ENCODE data around the gene PTGDS. TPM values are rescaled to one million over a fixed set of nuclear protein-coding genes. Genes with fewer than 3 reads are reported as not detected.

Gene PTGDS
- total RNA-seq, result not detected

DNA sequence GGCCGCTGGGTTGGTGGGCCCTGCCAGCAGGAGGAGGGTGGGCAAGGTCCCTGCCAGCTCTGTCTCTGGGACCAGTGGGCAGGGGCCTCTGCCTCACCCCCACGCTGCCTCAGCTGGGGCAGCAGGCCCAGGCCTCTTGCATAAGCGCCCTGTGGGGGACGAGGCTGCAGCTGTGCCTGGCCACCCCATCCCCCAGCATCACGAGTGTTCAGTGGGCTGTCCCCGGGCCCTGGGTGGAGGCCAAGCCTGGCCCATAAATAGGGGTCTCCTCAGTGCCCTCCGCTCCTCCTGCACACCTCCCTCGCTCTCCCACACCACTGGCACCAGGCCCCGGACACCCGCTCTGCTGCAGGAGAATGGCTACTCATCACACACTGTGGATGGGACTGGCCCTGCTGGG, at the start of gene PTGDS:
Gene PTGDS, plus strand, starts transcription at position 282 of the 400 bp plus-strand sequence. Its CDS starts 75 bp downstream, at position 357.
- DNase-seq (ENCODE audit: low read depth in 2 of 3, low spot score in 2 of 3), result no peak

DNA sequence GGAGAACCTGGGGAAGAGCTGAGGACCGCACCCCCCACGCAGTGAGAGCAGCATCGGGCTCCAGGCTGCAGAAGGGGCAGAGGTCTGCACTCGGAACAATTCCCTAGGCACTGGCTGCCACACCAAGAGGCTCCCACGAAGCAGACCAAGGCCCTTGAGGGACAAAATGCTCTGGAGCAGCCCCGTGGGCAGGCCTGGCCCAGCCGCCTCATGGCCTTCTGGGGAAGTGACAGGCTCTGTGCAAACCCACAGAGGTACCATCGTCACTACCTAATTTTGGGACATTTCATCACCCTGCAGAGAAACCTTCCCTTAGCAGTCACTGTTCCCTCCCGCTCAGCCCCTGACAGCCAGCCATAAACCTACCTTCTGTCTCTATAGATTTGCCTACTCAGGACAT, 48.7 kb upstream of the PTGDS start:
- no peak for DNase-seq (ENCODE audit: low read depth in 2 of 3, low spot score in 2 of 3)

DNA sequence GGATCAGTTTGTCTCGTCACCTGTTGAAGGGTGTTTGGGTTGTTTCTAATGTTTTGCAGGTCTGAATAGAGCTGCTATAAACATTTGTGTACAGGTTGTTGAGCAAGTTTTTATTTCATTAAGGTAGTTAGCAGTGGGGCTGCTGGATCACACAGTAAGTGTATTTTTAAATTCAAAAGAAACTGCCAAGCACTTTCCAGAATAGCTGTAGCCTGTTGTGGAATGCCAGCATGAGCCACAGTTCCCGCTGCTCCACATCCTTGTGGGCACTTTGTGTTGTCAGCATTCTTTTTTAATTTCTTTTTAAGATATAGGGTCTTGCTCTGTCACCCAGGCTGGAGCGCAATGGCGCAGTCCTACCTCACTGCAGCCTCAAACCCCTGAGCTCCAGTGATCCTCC, 47.3 kb upstream of the PTGDS start:
- no peak for DNase-seq (ENCODE audit: low read depth in 2 of 3, low spot score in 2 of 3)

DNA sequence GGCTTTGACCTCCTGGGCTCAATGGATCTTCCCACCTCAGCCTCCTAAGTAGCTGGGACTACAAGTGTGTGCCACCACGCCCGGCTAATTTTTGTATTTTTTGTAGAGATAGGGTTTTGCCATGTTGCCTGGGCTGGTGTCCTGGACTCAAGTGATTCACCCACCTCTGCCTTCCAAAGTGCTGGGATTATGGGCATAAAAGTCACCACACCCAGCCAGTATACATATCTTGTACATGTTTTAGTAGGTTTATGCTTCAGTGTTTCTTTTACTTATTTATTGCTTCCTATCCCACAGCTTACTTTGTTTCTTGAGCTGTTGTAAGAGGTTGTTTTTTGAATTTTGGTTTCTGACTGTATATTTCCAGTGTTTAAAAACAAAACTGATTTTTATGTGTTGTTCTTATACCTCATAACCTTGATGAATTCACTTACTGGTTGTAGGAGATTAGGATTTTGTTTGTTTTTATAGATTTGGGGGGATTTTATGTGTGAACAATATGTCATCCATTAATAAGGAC, 45.6 kb upstream of the PTGDS start:
- no peak for DNase-seq (ENCODE audit: low read depth in 2 of 3, low spot score in 2 of 3)

DNA sequence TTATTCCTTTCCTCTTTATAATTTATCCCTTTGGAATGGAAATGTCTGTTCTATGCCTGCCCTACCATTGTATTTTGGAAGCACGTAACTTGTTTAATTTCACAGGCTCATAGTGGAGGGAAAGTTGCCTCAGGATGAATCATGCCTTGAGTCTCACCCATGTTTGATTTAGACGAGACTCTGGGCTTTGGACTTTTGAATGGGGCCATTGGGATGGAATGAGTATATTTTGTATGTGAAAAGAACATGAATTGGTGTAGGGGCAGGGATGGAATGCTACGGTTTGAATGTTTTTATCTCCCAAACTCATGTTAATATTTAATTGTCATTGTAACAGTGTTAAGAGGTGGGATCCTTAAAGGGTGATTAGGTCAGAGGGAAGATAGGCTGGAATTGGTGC, 43.0 kb upstream of the PTGDS start:
- DNase-seq (ENCODE audit: low read depth in 2 of 3, low spot score in 2 of 3), result no peak

DNA sequence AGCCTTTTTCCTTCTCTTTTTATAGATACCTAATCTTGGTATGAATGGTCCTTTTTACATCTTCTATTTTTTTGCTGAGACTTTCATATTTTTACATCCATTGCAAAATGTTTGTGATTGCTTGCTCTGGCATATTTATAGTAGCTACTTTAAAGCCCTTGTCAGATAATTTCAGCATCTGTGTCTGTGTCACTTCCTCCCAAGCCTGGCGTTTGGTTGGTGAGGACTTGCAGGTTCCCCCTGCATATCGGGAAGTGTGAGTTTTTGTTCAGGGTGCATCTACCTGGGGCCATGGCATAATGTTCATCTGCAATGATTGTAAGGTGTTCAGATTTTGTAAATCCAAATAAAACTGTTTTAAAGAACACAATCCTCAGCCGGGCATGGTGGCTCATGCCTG, 41.7 kb upstream of the PTGDS start:
- DNase-seq (ENCODE audit: low read depth in 2 of 3, low spot score in 2 of 3), result no peak

DNA sequence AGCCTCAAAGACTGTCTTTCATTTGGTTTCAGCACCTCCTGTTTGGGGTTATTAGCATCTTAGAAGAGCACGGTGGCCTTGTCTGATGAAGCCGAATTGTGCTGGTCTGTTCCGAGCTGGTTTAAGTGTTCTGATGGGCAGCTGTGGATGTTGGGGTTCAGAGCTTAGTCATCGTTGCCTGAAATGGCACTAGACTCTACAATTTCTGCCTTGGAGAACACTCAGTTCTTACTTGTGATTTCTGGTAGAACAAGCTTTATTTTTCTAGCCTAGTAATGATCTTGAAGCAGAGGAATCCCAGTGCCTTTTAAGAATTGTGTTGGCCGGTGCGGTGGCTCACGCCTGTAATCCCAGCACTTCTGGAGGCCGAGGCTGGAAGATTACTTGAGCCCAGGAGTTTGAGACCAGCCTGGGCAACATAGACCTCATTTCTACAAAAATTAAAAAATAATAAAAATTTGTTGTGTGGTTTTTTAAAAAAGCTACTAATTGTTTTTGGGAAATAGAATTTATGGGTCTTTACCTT, 40.6 kb upstream of the PTGDS start:
- DNase-seq (ENCODE audit: low read depth in 2 of 3, low spot score in 2 of 3), result no peak

DNA sequence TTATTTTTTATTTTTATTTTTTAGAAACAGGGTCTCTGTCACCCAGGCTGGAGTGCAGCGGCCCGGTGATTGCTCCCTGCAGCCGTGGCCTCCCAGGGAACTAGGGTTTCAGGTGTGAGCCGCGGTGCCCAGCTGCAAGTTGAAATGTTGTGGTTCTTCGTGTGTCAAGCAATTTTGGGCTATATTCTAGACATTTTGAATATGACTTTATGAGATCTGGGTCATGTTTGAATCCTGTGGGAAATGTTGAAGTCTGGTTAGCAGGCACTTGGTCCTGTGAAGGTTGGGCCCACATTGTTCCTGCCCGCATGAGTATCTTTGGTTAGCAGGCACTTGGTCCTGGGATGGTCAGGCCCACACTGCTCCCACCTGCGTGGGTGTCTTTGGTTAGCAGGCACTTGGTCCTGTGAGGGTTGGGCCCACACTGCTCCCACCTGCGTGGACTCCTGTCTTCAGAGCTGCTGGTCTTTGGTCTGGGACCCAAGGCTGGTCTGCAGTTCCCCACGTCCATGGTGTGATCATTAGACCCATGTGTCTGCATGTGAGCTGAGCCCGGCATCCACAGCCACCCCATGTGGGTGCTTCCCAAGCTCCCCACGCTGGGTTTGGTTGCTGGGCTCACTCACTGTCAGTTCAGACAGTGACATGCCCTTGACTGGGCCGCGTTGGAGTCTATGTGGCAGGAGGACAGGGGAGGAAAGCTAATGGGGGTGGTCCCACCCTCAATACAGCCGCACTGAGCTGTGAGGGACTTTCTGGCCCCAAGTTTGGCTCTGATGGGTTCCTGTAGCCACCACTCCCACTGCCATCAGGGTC, 39.9 kb upstream of the PTGDS start:
- no peak for DNase-seq (ENCODE audit: low read depth in 2 of 3, low spot score in 2 of 3)

DNA sequence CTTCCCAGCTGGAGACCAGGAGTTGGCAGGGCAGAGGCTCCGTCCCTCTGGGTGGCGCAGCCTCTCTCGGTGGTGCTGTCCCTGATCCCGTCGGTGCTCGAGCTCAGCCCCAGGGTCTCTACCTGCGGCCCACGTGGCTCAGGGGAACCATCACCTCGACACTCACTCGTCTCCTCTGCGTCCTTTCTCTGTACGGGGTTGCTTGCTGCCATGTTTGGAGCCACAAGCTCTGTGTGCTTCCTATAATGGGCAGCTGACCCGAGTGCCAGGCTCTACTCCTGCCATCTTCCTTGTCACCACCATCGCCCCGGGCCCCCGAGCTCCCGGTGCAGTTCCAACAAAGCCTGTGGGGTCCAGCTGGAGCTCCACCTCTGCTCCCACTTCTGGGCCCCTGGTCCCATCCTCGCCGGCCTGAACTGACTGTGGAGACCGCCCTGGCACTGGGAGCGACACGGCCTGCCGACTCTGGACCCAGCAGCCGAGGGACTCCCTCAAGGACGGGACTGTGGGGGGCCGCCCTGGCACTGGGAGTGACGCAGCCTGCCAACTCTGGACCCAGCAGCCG, 37.8 kb upstream of the PTGDS start:
- no peak for DNase-seq (ENCODE audit: low read depth in 2 of 3, low spot score in 2 of 3)

DNA sequence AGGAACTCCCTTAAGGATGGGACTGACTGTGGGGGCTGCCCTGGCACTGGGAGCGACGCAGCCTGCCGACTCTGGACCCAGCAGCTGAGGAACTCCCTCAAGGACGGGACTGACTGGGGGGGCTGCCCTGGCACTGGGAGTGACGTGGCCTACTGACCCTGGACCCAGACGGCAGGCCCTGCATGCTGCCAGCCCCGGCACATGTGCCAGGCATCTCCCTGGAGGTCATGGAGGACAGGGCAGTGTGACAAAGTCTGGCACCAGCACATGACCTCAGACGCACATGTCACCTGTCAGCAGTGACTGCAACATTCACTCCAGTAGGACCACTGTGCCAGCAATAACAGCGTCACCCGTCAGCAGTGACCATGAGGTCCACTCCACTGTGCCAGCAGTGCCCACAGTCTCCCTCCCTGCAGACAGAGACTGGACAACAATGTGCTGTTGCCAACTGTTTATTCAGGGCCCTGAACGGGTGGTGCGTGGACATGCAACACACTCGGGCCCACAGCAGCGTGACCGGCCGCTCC, 37.2 kb upstream of the PTGDS start:
- no peak for DNase-seq (ENCODE audit: low read depth in 2 of 3, low spot score in 2 of 3)

DNA sequence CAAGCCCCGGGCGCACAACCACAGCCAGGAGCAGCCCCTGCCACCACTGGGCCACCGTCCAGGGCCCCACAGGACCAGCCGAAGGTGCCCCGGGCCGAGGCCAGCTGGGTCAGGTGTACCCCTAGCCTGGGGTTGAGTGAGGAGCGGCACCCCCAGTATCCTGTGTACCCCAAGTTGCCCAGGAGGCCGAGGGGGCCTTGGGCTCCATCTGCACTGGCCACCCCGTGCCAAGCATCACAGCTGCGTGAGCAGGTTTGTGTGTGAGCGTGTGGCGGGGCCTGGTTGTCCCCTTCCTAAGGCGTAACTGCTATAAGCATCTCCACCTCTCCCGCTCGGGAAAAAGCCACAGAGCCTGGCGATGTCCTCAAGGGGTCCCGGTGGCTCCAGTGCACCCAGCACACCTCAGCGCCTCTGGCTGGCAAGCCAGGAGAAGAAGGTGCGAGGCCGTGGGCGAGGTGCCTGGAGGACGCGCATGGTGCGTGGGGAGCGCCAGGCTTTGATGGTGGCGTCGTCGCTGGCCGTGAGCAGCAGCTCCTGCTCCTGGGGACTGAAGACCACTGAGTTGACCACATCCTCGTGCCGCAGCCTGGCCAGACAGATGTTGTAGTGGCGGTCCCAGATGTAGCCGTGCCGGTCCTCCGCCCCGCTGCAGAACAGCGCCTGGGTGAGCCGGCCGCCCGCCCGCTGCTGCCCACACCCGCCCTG, 36.6 kb upstream of the PTGDS start:
- no peak for DNase-seq (ENCODE audit: low read depth in 2 of 3, low spot score in 2 of 3)

DNA sequence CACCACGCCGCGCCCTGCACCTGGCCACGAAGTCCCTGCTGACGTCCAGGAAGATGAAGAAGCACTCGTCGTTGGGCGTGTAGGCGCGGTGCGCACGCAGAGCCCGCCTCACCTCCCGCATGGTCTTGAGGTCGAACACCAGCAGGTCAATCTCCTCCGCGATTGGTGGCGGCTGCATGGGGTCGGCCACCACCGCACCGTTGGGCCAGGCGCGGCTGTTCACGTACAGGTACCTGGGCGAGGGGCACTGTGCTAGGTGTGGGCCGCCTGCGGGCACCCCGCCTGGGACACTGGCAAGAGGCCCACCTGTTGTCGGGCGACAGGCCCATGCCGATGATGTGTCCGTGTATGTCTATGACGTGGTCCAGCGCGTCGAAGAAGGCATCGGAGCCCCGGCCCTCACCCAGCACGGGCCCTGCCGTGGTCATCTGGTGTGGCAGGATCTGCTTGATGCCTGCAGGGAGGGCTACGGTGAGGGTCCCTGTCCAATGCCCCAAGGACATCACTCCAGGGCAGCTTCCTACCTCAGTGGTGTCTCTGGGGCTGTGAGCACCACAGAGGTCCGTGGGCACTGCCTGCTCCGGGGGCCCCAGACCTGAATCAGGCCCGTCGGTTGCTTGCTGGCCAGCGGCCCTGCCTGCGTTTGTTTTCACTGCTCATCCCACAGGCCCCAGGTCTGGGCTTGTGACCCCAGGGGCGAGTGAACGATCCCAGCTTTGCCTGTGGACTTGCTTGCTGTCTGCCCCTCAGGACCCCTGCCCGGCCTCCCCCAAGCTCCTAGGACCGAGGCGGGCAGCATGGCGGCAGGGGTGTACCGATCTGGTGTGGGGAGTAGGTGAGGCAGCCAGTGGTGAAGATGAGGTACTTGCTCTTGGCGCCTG, 35.8 kb upstream of the PTGDS start:
- DNase-seq (ENCODE audit: low read depth in 2 of 3, low spot score in 2 of 3), result no peak

DNA sequence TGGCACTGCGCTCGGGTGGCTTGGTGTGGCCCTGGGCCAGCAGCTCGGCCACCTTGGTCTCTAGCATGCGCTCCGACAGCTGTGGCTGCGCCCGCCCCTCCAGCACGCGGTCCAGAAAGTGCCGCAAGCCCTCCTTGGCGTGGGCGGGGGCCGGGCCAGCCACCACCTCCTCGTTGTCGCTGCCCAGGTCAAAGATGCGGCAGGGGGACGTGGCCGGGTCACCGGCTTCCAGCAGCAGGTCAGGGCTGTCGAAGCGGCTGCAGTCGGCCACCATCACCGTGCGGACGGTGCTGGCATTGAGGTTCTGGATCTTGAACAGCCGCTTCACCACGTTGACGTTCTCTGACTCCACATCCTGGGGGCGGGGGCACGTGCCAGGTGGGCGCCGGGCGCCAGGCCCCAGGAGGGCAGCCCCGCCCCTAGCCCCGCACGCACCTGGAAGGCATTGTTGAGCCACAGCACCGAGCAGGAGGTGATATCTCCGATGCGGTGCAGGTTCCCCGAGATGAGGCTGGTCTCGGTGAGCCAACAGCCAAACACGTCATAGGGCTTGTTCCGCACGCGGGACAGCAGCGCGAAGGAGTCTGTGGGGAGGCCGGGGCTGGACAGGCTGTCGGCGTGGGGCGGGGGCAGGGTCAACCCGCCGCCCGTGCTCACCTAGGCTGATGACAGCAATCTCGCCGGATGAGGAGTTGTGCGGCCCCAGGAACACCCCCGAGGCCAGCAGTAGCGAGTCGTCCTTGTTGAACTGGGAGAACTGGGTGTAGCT, 35.0 kb upstream of the PTGDS start:
- DNase-seq (ENCODE audit: low read depth in 2 of 3, low spot score in 2 of 3), result no peak

DNA sequence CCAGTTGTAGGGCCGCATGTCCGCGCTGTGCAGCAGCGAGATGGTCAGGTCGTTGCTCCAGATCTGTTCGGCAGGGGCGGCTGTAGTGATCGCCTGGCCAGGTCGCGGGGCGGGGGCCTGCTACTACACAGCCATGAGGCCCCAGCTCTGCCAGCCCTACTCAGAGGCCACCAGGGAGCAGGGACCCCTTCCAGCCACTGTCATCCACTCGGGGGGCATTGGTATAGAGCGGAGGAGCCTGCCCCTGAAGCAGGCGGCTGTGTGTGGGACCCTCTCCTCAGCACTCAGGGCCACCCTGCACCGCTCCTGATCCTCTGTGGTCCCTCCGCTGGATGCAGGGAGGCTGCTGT, 34.4 kb upstream of the PTGDS start:
- no peak for DNase-seq (ENCODE audit: low read depth in 2 of 3, low spot score in 2 of 3)

DNA sequence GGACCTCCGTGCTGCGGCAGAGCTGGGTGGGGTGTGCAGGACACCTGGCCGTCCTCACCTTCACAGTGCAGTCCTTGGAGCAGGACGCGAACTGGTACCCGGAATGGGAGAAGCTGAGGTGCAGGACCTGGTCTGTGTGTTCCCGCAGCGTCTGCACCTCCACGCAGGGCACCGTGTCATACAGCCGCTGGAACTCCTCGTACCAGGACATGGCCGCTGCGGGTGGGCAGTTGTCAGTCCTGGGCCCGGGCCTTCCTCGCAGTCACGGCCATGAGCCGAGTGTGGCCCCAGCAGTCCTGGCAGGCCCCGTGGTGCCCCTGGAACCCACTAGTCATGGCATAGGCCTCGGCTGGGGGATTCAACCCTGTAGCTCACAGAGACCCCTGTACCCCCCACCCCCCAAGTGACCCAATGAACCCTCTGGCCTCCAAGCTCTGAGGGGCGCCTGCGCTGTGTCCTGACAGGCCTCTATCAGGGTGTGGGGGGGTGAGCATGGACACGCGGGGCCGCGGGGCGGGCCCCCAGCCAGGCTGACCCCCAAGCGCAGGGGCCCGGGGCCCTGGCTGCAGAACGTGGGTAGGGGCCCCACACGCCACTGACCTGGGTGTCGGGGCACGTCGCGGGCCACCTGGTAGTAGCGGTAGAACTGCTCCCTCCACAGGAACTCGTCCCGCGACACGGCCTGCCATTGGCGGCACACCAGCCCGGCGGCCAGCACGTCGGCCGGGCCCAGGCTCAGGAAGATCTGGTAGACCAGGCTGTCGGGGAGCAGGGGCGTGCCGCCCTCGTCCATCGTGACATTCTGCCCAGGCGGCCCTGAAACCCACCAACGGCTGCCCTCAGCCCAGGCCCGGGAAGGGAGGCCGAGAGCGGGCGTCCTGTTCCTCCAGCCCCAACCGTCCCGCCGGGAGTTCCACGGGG, 33.8 kb upstream of the PTGDS start:
- no peak for DNase-seq (ENCODE audit: low read depth in 2 of 3, low spot score in 2 of 3)

DNA sequence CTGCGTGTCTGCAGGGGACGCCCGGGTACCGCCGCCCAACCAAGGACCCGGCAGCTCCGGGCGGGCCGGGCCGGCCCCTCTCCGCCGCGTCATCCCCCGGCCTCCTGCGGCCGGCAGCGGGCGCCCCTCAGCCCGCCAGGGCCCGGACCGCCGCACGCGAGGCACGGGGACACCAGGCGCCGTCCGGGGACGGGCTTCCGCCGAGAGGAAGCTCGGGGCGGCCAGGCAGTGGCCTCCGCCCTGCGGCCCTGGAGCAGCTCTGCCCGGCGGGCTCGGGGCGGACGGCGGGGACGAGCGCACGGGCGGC, 33.1 kb upstream of the PTGDS start:
- DNase-seq (ENCODE audit: low read depth in 2 of 3, low spot score in 2 of 3), result peak; percentile 26 to 75 (median 58)

DNA sequence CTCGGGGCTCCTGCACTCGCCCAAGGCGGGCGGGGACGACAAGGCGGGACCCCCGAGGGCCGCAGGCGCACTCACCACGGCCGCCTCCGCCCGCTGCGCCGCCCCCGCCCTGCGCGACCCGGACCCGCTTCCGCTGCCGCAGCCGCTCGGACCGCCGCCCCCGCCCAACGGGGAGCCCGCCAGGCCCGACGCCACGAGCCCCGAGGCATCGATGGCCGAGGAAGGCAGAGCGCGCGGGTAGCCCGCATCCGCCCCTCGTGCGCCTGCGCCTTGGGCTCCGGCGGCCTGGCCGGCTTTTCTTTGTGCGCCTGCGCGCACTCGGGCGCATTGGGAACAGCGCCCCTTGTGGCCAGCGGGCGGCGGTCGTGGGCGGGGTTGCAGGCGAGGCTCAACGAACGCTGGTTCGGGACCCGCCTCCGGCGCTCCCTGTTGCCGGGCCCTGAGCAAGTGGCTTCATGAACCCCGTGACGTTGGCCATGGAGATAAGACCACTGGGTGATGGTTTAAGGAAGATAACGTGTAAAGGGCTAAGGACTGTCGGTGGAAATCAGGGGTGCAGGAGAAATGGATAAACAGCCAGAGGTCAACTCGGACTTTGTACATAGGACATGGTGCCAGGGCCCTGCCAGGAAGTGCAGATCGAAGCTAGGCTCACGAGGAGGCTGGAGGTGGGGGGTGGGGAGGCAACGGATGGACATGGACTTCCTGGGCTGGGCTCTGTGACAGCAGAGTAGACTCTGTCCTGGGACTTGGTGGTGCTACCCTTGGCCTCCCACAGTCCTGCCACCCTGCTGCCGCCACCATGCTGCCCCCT, 32.6 kb upstream of the PTGDS start, which contains the start of the genes C8G and FBXW5:
Gene C8G, plus strand, starts transcription at position 725 of the 814 bp plus-strand sequence. Its CDS starts 78 bp downstream, at position 803.
Gene FBXW5, minus strand, starts transcription at position 220 of the 814 bp plus-strand sequence. CDS start 655 bp downstream, outside the sequence.
- peak; percentile 93 to 98 (median 96) for DNase-seq (ENCODE audit: low read depth in 2 of 3, low spot score in 2 of 3)
